Measurements from ENCODE around the gene USP35.

The USP35 gene

DNA sequence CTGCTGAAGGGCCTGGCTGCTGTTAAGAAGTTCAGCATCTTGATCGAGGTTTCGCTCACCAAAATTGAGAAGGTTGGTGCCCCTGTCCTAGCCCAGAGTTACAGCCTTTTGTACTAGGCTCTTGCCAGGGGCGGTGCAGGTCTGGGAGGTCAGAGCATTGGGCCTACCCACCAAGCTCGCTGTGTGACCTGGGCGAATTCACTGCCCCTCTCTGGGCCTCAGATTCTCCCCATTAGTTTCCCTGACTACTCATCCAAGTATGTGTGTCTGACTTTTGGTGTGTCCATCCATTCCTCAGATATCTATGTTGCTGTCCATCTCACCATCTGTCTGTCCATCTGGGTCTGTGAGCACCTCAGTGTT is 10.9 kb downstream of the USP35 start:
- no peak for DNase-seq

DNA sequence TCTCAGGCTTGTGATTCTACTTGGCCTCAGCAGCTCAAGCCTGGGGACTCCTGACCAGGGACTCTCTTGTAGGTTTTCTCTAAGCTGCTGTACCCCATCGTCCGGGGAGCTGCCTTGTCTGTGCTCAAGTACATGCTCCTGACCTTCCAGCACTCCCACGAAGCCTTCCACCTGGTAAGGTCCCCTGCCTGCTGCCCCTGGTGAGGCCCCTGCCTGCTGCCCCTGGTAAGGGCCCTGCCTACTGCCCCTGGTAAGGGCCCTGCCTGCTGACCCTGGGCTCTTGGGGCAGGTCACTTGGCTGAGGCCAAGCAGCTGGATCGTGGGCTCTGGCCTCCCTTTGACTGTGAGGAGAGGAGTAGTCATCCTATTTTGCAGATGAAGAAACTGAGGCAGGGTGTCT is 11.3 kb downstream of the USP35 start:
- no peak for DNase-seq

DNA sequence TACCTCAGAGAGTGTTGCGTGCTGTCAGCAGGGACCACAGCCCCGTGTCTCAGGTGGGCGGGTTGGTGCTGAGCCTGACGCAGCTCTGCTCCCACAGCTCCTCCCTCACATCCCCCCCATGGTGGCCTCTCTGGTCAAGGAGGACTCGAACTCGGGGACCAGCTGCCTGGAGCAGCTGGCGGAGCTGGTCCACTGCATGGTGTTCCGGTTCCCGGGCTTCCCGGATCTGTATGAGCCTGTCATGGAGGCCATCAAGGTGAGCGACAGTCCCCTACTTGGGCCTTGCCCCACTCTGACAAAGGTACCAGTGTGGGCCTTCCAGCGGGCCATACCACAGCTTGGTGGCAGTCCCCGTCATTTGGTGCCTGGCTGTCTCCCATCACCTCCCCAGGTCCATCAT is 11.8 kb downstream of the USP35 start:
- no peak for DNase-seq

DNA sequence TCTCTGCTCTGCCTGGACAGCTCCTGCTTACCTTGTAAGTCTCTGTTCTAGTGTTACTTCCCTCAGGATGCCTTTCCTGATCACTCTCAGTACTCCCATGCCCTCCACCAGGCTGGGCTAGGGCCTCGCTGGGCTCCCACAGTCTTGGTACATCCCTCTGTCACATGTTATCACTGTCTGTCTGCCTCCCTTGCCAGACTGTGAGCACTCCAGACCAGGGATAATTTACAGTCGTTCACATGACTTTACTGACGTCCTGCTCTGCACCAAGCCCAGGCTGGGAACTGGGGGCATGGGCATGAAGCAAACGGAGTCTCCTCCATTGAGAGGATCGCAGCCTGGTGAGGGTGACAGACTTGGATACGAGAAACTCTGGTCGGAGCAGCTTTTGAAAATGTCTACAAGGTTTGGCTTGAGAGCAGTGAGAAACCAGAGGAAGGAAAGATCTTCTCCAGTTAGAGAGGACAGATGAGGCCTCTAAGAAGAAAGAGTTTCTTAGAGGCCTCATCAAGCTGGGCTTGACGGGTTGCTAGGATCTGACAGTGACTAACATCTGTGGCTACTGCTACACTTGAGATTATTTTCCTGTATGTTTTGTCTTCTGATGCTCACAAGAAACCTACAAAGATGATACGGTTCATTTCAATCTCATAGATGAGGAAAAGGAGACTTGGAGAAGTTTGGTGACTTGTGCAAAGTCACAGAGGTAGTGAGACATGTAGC is 12.5 kb downstream of the USP35 start:
- no peak for DNase-seq

DNA sequence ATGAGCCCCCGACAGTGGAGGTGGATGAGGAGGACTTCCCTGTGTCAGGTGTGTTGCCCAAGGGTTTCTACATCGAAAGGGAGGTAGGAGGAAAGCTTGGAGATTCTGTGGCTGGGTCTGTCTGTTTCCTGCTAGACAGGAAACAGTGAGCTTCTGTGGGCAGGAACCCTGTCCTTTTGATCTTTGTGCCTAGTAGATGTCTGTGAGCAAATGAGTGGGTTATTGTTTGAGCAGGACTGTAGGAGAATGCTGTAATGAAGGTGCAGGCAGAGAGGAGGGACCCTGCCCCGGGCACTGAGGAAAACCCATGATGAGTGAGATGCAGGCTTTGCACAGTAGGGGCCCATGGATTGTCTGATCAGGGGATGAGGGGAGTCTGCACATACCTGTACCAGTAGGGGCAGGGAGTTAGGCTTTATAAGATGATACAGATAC is 14.0 kb downstream of the USP35 start:
- DNase-seq = no peak

DNA sequence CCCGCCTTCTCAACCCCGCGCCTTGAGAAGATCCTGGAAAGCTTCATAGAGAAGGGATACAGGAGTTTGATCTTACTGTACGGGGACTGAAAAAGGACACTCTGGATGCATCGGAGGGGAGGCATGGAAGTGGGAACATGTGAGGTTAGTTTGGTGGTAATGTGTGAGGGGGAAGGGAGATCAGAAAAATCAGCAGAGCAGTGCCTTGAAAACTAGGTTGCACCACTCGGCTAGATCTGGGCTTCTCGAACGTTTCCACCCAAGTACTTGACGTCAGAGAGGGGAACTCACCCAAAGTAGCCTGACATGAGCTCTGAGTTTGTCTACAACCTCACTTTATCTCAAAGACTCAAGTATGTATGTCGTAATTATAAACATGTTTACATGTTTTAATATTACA is 14.5 kb downstream of the USP35 start:
- DNase-seq = no peak

DNA sequence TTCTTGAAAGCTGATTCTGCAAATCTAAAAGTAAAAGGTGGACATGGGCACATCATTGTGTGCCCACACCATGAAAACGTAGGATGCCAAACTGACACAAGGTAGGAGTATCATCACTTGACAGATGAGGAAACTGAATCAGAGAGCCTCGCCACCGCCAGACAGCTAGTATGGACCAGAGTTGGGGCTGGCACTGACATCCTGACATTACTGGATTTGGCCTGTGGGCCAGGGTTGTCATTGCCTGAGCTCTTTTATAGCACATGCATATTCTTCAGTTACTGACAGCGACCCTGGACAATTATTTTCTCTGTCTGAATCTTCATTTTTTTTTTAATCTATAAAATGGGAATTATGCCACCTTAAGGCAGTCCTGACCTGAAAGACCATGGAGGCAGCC is 16.5 kb downstream of the USP35 start:
- DNase-seq = no peak

DNA sequence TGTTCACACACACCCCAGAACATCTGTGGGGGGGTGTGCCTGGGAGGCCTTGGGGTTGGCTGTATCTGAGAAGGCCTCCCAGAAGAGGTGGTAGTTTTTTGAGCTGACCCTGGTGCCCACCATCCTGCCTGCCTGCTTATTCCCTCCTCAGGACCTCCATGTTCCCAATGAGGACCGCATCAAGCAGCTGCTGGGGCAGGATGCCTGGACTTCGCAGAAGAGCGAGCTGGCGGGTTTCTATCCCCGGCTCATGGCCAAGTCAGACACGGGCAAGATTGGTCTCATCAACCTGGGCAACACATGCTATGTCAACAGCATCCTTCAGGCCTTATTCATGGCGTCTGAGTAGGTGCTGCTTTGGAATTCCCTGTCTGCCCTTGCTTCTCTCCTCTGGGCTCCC is 17.0 kb downstream of the USP35 start:
- DNase-seq = no peak

DNA sequence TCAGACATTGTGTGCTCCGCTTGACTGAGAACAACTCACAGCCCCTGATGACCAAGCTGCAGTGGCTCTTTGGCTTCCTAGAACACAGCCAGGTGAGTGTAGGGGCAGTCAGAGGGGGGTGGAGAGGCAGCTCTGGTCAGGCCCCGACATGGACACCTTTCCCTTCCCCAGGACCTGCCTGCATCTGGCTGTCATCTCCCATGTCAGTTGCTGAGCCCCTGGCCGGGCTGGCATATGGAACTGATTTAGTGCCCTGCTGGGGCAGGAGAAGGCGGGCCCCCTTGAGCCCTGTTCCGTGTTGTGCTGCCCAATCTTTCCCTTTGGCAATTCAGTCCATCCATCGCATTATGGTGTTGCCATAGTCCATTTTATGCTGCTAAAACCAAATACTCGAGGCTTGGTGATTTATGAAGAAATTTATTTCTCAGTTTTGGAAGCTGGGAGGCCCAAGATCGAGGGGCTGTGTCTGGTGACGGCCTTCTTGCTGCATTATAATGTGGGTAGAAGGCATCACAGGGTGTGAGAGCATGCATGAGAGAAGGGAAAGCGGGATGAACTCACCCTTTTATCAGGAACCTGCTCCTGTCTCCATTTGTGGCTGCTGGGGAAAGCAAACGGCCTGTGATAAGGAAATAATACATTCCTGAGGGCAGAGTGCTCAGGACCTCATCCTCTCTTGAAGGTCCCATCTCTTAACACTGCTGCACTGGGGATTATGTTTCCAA is 19.0 kb downstream of the USP35 start:
- DNase-seq = no peak

DNA sequence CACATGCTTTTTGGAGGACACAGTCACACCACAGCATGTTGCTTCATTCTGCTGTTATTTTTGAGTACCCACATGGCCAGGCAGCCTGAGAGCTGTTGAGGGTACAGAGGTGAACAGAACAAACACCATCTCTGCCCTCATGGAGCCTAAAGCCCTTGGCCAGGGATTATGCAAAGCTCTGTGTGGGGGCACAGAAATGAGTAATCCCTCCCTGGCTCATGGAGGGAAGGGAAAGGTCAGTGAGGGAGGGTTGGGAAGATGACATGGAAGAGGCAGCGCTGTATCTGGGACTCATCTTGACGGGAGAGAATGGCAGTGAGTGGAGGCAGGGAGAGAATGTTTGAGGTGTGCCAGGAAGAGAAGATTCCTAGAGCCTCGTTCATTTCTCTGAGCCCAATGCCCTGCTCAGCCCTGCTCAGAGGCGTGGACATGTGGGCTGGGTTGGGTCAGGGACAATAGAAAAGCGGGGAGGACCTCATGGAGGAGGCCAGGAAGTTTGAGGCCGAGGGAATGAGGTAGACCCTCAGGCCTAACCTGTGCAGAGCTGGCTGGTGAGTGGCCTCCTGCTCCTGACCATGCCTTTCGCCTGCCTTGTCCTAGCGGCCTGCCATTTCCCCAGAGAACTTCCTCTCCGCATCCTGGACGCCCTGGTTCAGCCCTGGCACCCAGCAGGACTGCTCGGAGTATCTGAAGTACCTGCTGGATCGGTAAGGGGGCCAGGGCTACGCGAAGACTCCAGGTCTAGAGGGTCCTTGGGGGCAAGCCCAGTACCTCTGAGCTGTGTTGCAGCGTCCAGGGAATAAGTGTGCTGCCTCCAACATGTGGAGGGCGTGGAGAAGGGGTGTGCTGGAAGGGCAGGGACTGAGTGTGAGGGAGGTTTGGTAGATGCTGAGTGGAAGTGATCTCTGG is 19.8 kb downstream of the USP35 start:
- no peak for DNase-seq

DNA sequence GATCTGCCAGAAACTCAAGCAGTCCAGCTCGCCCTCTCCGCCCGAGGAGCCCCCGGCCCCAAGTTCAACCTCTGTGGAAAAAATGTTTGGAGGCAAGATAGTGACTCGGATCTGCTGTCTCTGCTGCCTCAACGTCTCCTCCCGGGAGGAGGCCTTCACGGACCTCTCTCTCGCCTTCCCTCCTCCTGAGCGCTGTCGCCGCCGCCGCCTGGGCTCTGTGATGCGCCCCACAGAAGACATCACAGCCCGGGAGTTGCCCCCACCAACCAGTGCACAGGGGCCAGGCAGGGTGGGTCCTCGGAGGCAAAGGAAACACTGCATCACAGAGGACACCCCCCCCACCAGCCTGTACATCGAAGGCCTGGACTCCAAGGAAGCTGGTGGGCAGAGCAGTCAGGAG is 20.8 kb downstream of the USP35 start:
- DNase-seq = no peak

DNA sequence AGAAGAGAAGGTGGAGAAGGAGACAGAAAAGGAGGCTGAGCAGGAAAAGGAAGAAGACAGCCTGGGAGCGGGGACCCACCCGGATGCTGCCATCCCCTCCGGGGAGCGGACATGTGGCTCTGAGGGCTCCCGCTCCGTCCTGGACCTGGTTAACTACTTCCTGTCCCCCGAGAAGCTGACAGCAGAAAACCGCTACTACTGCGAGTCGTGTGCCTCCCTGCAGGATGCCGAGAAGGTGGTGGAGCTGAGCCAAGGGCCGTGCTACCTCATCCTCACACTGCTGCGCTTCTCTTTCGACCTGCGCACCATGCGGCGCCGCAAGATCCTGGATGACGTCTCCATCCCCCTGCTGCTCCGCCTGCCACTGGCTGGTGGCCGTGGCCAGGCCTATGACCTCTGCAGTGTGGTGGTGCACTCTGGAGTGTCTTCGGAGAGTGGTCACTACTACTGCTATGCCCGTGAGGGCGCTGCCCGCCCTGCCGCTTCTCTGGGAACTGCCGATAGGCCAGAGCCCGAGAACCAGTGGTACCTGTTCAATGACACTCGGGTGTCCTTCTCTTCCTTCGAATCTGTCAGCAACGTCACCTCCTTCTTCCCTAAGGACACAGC is 21.4 kb downstream of the USP35 start:
- DNase-seq = no peak

DNA sequence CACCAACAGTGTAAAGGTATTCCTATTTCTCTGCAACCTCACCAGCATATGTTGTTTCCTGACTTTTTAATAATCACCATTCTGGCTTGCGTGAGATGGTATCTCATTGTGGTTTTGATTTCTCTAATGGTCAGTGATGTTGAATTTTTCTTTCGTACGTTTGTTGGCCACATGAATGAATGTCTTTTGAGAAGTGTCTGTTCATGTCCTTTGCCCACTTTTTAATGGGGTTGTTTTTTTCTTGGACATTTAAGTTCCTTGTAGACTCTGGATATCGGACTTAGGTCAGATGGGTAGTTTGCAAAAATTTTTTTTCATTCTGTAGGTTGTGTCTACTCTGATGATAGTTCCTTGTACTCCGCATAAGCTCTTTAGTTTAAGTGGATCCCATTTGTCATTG is 22.8 kb downstream of the USP35 start:
- DNase-seq = no peak

DNA sequence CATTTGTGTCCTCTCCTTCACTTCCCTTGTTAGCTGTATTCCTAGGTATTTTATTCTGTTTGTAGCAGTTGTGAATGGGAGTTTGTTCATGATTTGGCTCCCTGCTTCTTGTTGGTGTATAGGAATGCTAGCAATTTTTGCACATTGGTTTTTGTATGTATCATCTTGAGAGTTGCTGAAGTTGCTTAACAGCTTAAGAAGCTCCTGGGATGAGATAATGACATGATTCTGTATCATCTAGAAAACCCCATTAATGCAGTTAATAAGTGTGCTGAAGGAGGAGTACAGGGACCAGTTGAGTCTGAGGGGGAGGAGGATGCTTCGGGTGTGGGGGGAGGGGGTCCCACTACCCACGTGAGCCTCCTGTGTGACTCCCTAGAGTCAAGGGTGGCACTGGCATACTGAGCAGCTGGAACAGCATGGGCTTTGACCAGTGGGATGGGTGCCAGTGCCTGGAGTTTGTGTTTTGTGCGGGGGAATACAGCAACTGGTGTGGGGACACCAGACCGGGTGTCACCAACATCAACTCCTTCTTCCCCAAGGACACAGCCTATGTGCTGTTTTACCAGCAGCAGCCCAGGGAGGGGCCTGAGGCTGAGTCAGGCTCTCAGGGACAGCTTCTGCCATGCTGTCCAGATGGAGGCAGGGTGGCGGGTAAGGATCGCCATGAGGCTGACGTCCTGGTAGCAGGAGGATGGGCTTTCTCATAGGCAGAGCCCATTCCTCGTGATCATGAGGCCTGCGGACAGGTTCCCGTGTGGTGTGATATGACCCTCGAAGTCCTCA is 24.1 kb downstream of the USP35 start:
- no peak for DNase-seq

DNA sequence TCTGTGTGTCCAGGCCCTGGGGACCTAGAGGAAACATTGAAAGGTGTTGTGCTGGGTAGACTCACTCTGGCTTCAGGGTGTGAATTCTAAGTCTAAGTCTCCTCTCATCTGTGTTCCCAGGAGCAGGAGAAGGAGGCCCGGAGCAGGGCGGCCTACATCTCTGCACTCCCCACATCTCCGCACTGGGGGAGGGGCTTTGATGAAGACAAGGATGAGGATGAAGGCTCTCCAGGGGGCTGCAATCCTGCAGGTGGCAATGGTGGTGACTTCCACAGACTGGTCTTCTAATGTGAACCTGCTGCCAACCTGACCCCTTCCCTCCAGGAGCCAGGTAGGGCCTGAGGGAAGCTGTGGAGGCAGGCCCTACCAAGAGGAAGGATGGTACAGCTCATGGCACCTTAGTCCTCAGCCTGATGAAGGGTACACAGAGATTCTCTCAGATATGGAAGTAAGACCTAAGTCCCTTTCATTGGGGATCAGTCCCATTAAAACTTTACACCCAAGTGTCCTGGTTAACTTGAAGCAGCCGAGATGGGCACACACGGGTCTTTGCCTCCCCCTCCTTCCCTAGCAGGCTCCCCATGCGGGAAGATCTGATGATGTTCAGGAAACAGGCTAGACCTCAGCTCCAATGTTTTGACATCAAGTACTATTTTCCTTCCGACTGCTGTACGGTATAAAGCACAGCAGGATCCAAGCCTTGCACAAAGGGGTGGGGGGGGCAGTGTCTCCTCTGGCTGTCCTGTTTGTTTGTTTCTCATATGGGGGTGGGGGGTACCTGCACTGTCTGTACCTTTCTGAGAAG is 25.0 kb downstream of the USP35 start:
- DNase-seq = no peak

DNA sequence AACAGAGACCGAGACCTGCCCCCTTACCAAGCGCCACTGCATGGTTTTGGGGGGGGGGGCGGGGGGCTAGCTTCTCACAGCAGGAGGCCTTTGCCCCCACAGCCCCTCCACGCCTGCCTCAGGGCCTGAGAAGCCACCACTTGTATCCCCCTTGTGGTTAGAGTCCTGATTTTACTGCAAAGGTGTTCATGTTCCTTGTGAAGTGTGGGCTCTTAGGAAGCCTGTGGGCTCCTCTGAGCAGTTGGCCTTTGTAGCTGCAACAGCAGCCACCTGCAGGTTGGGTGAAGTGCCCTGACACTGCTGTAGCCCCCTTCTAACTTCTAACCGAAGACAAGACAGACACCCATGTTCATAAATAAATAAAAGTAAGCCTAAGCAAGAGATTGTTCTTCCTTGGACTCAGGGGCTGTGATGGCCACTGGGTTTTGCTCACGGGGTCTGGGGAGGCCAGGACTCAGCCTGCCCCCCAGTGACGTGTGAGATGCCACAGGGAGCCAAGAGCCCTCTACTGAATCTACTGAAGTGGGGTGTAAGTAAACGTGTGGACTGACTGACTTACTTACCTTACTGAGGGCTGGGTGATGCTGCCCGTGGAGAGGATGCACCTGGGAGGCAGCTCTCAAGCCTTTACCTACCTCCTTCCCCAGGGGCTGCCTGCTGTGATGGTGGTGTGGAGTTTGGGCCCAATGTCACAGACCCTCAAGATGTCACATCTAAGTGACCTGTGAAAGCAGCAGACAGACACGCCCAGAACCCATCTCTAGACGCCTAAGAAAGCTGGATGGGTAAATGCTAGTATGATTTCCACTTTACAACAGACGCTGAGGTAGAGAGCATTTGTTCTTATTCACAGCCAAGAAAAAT is 25.8 kb downstream of the USP35 start:
- no peak for DNase-seq

DNA sequence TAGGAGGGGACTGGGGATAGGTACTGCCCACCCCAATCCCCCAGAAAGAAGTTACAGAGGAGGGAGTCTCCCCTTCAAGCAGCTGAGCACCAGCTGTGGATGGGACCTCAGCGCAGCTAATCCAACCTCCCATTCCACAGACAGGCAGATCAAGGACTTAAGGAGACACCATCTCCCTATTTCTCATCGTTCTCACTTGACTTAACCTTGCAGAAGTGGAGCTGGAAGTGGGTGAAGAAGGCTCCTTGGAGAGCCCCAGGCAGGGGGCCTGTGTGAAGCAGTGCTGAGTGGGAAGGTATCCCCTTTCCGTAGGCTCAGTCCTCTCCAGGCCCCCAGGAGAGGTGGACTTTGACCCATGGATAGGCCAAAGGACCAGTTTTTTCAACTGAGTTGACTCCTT is 27.3 kb downstream of the USP35 start:
- no peak for DNase-seq

DNA sequence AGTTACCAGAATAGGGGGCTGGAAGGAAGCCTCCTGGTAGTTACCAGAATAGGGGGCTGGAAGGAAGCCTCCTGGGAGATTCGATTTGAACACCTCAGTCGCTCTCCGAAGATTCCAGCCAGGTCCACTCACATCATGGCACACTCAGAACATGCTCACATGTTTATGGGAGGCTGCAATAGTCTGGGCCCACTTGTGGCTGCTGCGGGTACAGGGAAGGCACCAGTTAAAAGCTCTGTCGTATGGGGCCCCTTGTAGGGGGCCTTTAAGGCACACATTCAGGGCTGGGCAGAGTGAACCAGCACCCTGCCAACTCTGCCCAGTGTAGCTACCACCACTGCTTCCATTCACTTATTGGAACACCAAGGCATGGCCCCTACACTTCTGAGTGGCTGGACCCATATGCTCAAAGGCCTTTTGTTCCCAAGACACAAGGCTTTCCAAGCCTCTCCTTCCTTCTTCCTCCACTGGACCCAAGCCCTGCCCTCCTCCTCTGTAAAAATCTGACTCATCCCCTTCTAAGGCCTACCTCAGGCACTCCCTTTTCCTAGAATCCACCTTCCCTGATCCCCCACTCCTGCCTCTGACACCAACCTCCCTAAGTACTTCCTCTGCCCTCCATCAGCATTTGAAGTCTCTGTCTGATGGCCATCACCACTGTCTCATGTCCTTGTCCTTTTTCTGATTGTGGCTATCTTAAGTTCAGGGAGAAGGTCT is 28.0 kb downstream of the USP35 start:
- no peak for DNase-seq

DNA sequence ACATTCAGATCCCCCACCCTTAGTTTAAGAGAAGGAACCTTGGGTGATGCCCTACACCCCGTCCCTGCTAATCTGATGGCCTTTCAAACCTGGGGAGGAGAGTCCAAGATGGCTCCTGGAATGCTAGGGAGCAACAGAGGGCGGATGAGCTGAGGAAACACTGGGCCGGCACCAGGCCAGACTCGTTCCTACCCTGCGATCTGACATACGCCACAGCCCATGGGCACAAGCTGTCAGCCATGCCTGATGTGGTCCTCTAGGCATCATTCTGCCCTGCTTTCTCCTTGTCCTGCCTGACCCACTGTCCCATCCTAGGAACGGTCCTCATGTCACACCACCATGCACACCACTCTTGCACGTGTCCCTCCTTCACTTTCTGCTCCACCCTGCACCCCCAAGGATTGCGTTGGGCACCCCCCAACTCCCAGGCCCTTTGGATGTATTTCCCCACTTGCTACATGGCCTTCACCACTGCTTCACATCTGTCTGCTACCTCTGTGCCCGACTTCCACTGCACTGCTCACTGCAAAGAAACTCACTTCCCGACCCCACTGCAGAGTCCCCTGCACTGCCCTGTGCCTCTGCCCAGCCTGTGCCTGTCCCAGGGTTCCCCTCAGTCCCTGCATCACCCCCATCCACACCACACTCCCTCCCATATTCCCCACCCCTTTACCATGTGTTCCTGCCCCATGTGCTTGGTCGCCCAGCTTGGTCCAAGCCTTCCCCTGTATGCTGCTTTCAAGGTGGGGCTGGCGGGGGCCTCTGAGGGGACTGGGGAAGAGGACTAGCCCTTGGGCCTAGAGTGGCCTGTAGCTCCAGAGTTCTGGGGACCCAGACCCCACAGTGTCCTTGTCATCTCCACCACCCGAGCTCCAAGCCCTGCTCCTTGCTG is 29.2 kb downstream of the USP35 start:
- DNase-seq = no peak

Measured in DMS153 (cell line).